ENCODE measurements around the gene SLC14A1.

Gene SLC14A1

GRCh38 chr18:45775743-45776142, 51.8 kb downstream of the SLC14A1 start:
- TF ChIP-seq ZNF70 (CRISPR knock-in tag; IDR thresholded peaks at IDR 0.05) (no peak), ESRRG (CRISPR knock-in tag; IDR thresholded peaks at IDR 0.05) (no peak), CSRNP3 (CRISPR knock-in tag; IDR thresholded peaks at IDR 0.05) (no peak), ARNTL (CRISPR knock-in tag; IDR thresholded peaks at IDR 0.05; ENCODE audit: borderline replicate concordance, low read depth) (no peak)
- ATAC-seq: no peak

- ATAC-seq: peak; percentile 92
- TF ChIP-seq ISL1 (CRISPR knock-in tag; IDR thresholded peaks at IDR 0.05): peak; percentile 72
- TF ChIP-seq SNAI2 (CRISPR knock-in tag; IDR thresholded peaks at IDR 0.05): no peak
Measured at GRCh38 chr18:45777393-45777792, 53.4 kb downstream of the SLC14A1 start.

- TF ChIP-seq CSDC2 (CRISPR knock-in tag; IDR thresholded peaks at IDR 0.05) (no peak), TSHZ2 (CRISPR knock-in tag; IDR thresholded peaks at IDR 0.05) (no peak), ZFP30 (CRISPR knock-in tag; IDR thresholded peaks at IDR 0.05) (no peak), CSRNP3 (CRISPR knock-in tag; IDR thresholded peaks at IDR 0.05) (no peak), TOX (CRISPR knock-in tag; IDR thresholded peaks at IDR 0.05; ENCODE audit: borderline replicate concordance) (no peak), ISL1 (CRISPR knock-in tag; IDR thresholded peaks at IDR 0.05) (no peak), TCF4 (CRISPR knock-in tag; IDR thresholded peaks at IDR 0.05; ENCODE audit: borderline replicate concordance) (no peak), SNAI2 (CRISPR knock-in tag; IDR thresholded peaks at IDR 0.05) (no peak), OSR1 (CRISPR knock-in tag; IDR thresholded peaks at IDR 0.05) (no peak), ZNF8 (CRISPR knock-in tag; IDR thresholded peaks at IDR 0.05) (no peak), ESRRG (CRISPR knock-in tag; IDR thresholded peaks at IDR 0.05) (no peak), RARB (CRISPR knock-in tag; IDR thresholded peaks at IDR 0.05) (no peak), CREB5 (CRISPR knock-in tag; IDR thresholded peaks at IDR 0.05; ENCODE audit: low read depth) (no peak), ARNTL (CRISPR knock-in tag; IDR thresholded peaks at IDR 0.05; ENCODE audit: borderline replicate concordance, low read depth) (no peak), GLIS3 (CRISPR knock-in tag; IDR thresholded peaks at IDR 0.05) (no peak), ZFP3 (CRISPR knock-in tag; IDR thresholded peaks at IDR 0.05) (no peak), ZNF70 (CRISPR knock-in tag; IDR thresholded peaks at IDR 0.05) (no peak), POU6F1 (CRISPR knock-in tag; IDR thresholded peaks at IDR 0.05; ENCODE audit: borderline replicate concordance, low read depth) (no peak), PPARA (CRISPR knock-in tag; IDR thresholded peaks at IDR 0.05; ENCODE audit: borderline replicate concordance) (no peak)
- no peak for ATAC-seq
Measured at GRCh38 chr18:45780568-45780967, 56.6 kb downstream of the SLC14A1 start.

- TF ChIP-seq SNAI2 (CRISPR knock-in tag; IDR thresholded peaks at IDR 0.05) (no peak), ISL1 (CRISPR knock-in tag; IDR thresholded peaks at IDR 0.05) (no peak), ZFP3 (CRISPR knock-in tag; IDR thresholded peaks at IDR 0.05) (no peak), PATZ1 (CRISPR knock-in tag; IDR thresholded peaks at IDR 0.05; ENCODE audit: borderline replicate concordance) (no peak), ZNF565 (CRISPR knock-in tag; conservative IDR thresholded peaks at IDR 0.05; ENCODE audit: low read depth) (no peak), ESRRG (CRISPR knock-in tag; IDR thresholded peaks at IDR 0.05) (no peak), PPARA (CRISPR knock-in tag; IDR thresholded peaks at IDR 0.05; ENCODE audit: borderline replicate concordance) (no peak)
- no peak for ATAC-seq
Measured at GRCh38 chr18:45782662-45783061, 58.7 kb downstream of the SLC14A1 start.
